ENCODE measurements around the gene ROBO1.

DNA sequence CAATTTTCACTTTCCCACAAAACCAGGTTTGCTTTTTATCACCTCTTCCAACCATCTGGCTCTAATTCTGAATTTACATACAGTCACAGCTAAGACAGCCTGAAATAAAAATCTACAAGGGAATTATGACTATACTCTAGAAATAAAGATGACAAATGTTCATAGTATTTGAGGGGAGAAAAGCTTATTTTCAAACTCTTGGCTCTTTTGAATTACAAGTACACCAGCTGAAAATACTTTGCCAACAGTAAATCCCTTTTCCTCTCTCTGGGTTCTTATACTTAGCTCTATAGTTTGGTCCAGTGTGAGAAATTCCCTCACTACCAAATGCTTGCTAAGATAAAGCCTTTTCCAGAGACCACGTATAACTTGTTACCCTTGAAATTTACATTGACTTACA is 1037.9 kb downstream of the ROBO1 start:
- TF ChIP-seq CTCF (IDR thresholded peaks at IDR 0.05) = no peak
- no peak for TF ChIP-seq POLR2A (IDR thresholded peaks at IDR 0.05)

All from thyroid gland (tissue), 4 donors.